K562 (cell line): ENCODE measurements around the gene COL15A1. TPM values are rescaled to one million over a fixed set of nuclear protein-coding genes. Genes with fewer than 3 reads are reported as not detected.

Experiments used
- ARID3A ChIP-seq: IDR thresholded peaks from 2 replicates; pipeline ENCODE4 v1.6.1; 2012; ENCODE audit warnings: low read depth, low read length, improper control_type of control experiment, borderline replicate concordance
- ETV5 ChIP-seq: sonication (generic); formaldehyde crosslinking; IDR thresholded peaks from 2 replicates; pipeline ENCODE4 v1.4.0; 2020; ENCODE audit warnings: low read depth, mild to moderate bottlenecking, missing genetic modification reagents
- HMBOX1 ChIP-seq: sonication (generic); IDR thresholded peaks from 2 replicates; pipeline ENCODE4 v1.6.1; 2016
- MYBL2 ChIP-seq, 2 experiments: fragments of 450-650 bp in 1 of 2; sonication (generic) in 1 of 2; formaldehyde crosslinking in 1 of 2; IDR thresholded peaks; 2 replicates each; pipeline versions ENCODE4 v1.6.1 to v1.8.1; 2017 to 2022; ENCODE audit warnings: borderline replicate concordance in 1 of 2, inconsistent platforms in 1 of 2, low read depth in 1 of 2, mild to moderate bottlenecking in 1 of 2, missing genetic modification reagents in 1 of 2, moderate library complexity in 1 of 2
- NR2C2 ChIP-seq, 2 experiments: fragments of 200-800 bp in 1 of 2; sonication (Bioruptor generic) in 1 of 2; sonication (generic) in 1 of 2; formaldehyde crosslinking in 1 of 2; IDR thresholded peaks; 2 replicates each; pipeline versions ENCODE4 v1.6.1 to v1.8.0; 2016 to 2022; ENCODE audit warnings: mild to moderate bottlenecking in 1 of 2, missing compliant biosample characterization in 1 of 2, missing genetic modification characterization in 1 of 2, missing genetic modification reagents in 1 of 2
- PRDM10 ChIP-seq: fragments of 450-650 bp; IDR thresholded peaks from 2 replicates; pipeline ENCODE4 v1.6.1; 2018; ENCODE audit not compliant: partially characterized antibody
- RBFOX2 ChIP-seq: fragments of 200-400 bp; formaldehyde crosslinking; IDR thresholded peaks from 2 replicates; pipeline ENCODE4 v1.6.1; 2017; ENCODE audit warnings: low read depth, mild to moderate bottlenecking, low read length, moderate library complexity
- TAF1 ChIP-seq: IDR thresholded peaks from 2 replicates; pipeline ENCODE4 v1.6.1; 2011; ENCODE audit warnings: mild to moderate bottlenecking, low read length, moderate library complexity; ENCODE audit not compliant: insufficient read depth, control insufficient read depth, severe bottlenecking; ENCODE audit errors: extremely low read depth
- TAL1 ChIP-seq: fragments of 450-650 bp; IDR thresholded peaks from 2 replicates; pipeline ENCODE4 v1.6.1; 2016; ENCODE audit warnings: mild to moderate bottlenecking
- ZNF24 ChIP-seq: fragments of 450-650 bp; IDR thresholded peaks from 2 replicates; pipeline ENCODE4 v1.6.1; 2016
- ZNF324 ChIP-seq: fragments of 250-450 bp; sonication (Bioruptor Pico); IDR thresholded peaks from 2 replicates; pipeline ENCODE4 v1.4.0; 2020; ENCODE audit warnings: mild to moderate bottlenecking
- ZNF511 ChIP-seq: sonication (generic); formaldehyde crosslinking; IDR thresholded peaks from 2 replicates; pipeline ENCODE4 v1.8.0; 2022; ENCODE audit warnings: mild to moderate bottlenecking, missing genetic modification reagents
- ZNF518B ChIP-seq: fragments of 250-450 bp; sonication (Bioruptor Pico); IDR thresholded peaks from 2 replicates; pipeline ENCODE4 v1.5.0; 2021; ENCODE audit warnings: mild to moderate bottlenecking, moderate library complexity
- polyA plus RNA-seq, 8 experiments: library from polyadenylated mRNA; depleted of rRNA in 4 of 8; stranded (reverse) in 5 of 8; unstranded in 3 of 8; fragments of >200 nt; fragmentation: Nextera tagmentation in 2 of 8; fragmentation: Illumina TruSeq in 1 of 8; extraction: Ambion mirVana in 2 of 8; extraction: Trizol in 1 of 8; gene quantifications; 2 replicates each; pipeline versions ENCODE4 v1.2.1 to v1.2.3, GENCODE V29; 2011 to 2014; ENCODE audit warnings: inconsistent platforms in 1 of 8, missing spikeins in 1 of 8
- total RNA-seq, 7 experiments: library from RNA; depleted of rRNA in 6 of 7; stranded (reverse); fragments of >200 nt in 6 of 7; fragmentation: Illumina TruSeq in 2 of 7; extraction: Trizol in 2 of 7; gene quantifications; 2 replicates each; pipeline versions ENCODE4 v1.2.1 to v1.2.3, GENCODE V29; 2011 to 2021; ENCODE audit warnings: low replicate concordance in 1 of 7

COL15A1 gene
- total and polyA plus RNA-seq, 9 of the 15 experiments (the other 6 are each of a cell fraction or from before 2014, with no cell fraction given) = 0.46 to 5.1 (median 2.6) TPM

GRCh38 chr9:99105152-99106043 lies 161.7 kb downstream of the COL15A1 start (continued):
- TF ChIP-seq ZNF518B = no peak
- TF ChIP-seq ZNF324 (CRISPR knock-in tag) = no peak
- TF ChIP-seq NR2C2 (CRISPR knock-in tag; IDR thresholded peaks at IDR 0.05) = no peak
- no peak for TF ChIP-seq NR2C2 (tag; IDR thresholded peaks at IDR 0.05)
- no peak for TF ChIP-seq MYBL2 (IDR thresholded peaks at IDR 0.05; ENCODE audit: low read depth)
- no peak for TF ChIP-seq MYBL2 (CRISPR knock-in tag; IDR thresholded peaks at IDR 0.05; ENCODE audit: borderline replicate concordance)
- peak; percentile 14 for TF ChIP-seq TAF1
- no peak for TF ChIP-seq PRDM10
- TF ChIP-seq ZNF511 = no peak; the same call in 1 of the 2 replicates
- TF ChIP-seq RBFOX2 = peak; percentile 47
- peak; percentile 18; the same call in 1 of the 2 replicates for TF ChIP-seq ETV5
- no peak for TF ChIP-seq ZNF24
- TF ChIP-seq HMBOX1 = no peak
- TF ChIP-seq ARID3A = no peak
- no peak for TF ChIP-seq TAL1
